NT2/D1 (cell line): Measurements from ENCODE around the gene RABEP2.
"Not testable (repeated sequence)": the region's sequence is repeated elsewhere in the genome, so short reads cannot be mapped to it uniquely, and the experiment has no call there.

ENCODE experiments used
- DNase-seq: peaks from one replicate; pipeline ENCODE4 v3.0.0-alpha.2; 2011; ENCODE audit warnings: low read depth, low spot score
- H3K27me3 ChIP-seq: 2 replicates; pipeline ENCODE4 v1.6.0; 2011; ENCODE audit warnings: mild to moderate bottlenecking; ENCODE audit not compliant: insufficient read length, insufficient read depth
- H3K36me3 ChIP-seq: 2 replicates; pipeline ENCODE4 v1.6.1; 2011; ENCODE audit warnings: mild to moderate bottlenecking, low read length, mixed read lengths; ENCODE audit not compliant: insufficient read depth, insufficient read length
- H3K4me1 ChIP-seq: 2 replicates; pipeline ENCODE4 v1.5.1; 2011; ENCODE audit not compliant: insufficient read depth, insufficient read length
- H3K4me3 ChIP-seq: 2 replicates; pipeline ENCODE4 v1.5.1; 2011; ENCODE audit warnings: low read depth; ENCODE audit not compliant: insufficient read length
- H3K9ac ChIP-seq: 2 replicates; pipeline ENCODE4 v1.6.0; 2011; ENCODE audit warnings: low read depth; ENCODE audit not compliant: insufficient read length
- H3K9me3 ChIP-seq: 2 replicates; pipeline ENCODE4 v1.5.1; 2011; ENCODE audit warnings: mild to moderate bottlenecking, low read length; ENCODE audit not compliant: insufficient read depth
- SUZ12 ChIP-seq: IDR thresholded peaks from 2 replicates; pipeline ENCODE4 v1.6.1; 2011; ENCODE audit not compliant: insufficient read length, insufficient read depth; ENCODE audit errors: extremely low read depth
- YY1 ChIP-seq: IDR thresholded peaks from 2 replicates; pipeline ENCODE4 v1.6.1; 2011; ENCODE audit not compliant: insufficient read length, insufficient read depth
- ZNF274 ChIP-seq: IDR thresholded peaks from 2 replicates; pipeline ENCODE4 v1.6.1; 2011; ENCODE audit warnings: mild to moderate bottlenecking, low read depth, low read length

RABEP2 gene

GRCh38 chr16:28876019-28876659, 48.9 kb downstream of the RABEP2 start:
- DNase-seq: no peak
- peak overlapping the region; percentile 66 for H3K9ac ChIP-seq
- peaks cover 7% of the 10 kb centered on the region for H3K27me3 ChIP-seq
- no peaks in the 10 kb centered on the region for H3K9me3 ChIP-seq
- no peak for TF ChIP-seq ZNF274
- no peak for TF ChIP-seq SUZ12
- TF ChIP-seq YY1: no peak
- no peak overlapping the region for H3K4me3 ChIP-seq
- H3K36me3 ChIP-seq: peaks cover 49% of the 10 kb centered on the region
- peaks cover 43% of the 10 kb centered on the region for H3K4me1 ChIP-seq

GRCh38 chr16:28875134-28876018, 49.7 kb downstream of the RABEP2 start:
- Histone ChIP-seq H3K9ac (peak overlapping the region; percentile 66), H3K27me3 (no peaks in the 10 kb centered on the region), H3K4me1 (peaks cover 36% of the 10 kb centered on the region), H3K4me3 (no peak overlapping the region), H3K9me3 (no peaks in the 10 kb centered on the region), H3K36me3 (peaks cover 56% of the 10 kb centered on the region)
- no peak for TF ChIP-seq ZNF274
- TF ChIP-seq YY1: no peak
- TF ChIP-seq SUZ12: no peak
- DNase-seq: no peak

GRCh38 chr16:28874406-28874805, 50.6 kb downstream of the RABEP2 start:
- H3K9ac ChIP-seq: no peak overlapping the region
- no peaks in the 10 kb centered on the region for H3K27me3 ChIP-seq
- H3K9me3 ChIP-seq: no peaks in the 10 kb centered on the region
- H3K4me1 ChIP-seq: peaks cover 33% of the 10 kb centered on the region
- TF ChIP-seq ZNF274: no peak
- no peak for TF ChIP-seq SUZ12
- no peak for TF ChIP-seq YY1
- peaks cover 65% of the 10 kb centered on the region for H3K36me3 ChIP-seq
- H3K4me3 ChIP-seq: no peak overlapping the region
- DNase-seq: no peak

- H3K9ac ChIP-seq: no peak overlapping the region
- peaks cover 33% of the 10 kb centered on the region for H3K4me1 ChIP-seq
- H3K4me3 ChIP-seq: no peak overlapping the region
- no peaks in the 10 kb centered on the region for H3K9me3 ChIP-seq
- DNase-seq: no peak
- peaks cover 73% of the 10 kb centered on the region for H3K36me3 ChIP-seq
- H3K27me3 ChIP-seq: no peaks in the 10 kb centered on the region
- TF ChIP-seq ZNF274: no peak
- TF ChIP-seq SUZ12: no peak
- TF ChIP-seq YY1: no peak
Observed at GRCh38 chr16:28873543-28874201, 51.4 kb downstream of the RABEP2 start.

GRCh38 chr16:28872952-28873351, 52.1 kb downstream of the RABEP2 start:
- H3K4me1 ChIP-seq: peaks cover 33% of the 10 kb centered on the region
- H3K36me3 ChIP-seq: peaks cover 73% of the 10 kb centered on the region
- H3K27me3 ChIP-seq: no peaks in the 10 kb centered on the region
- H3K9me3 ChIP-seq: no peaks in the 10 kb centered on the region
- no peak overlapping the region for H3K4me3 ChIP-seq
- H3K9ac ChIP-seq: peak overlapping the region; percentile 18
- no peak for DNase-seq
- TF ChIP-seq YY1: no peak
- no peak for TF ChIP-seq ZNF274

GRCh38 chr16:28869201-28869600, 55.8 kb downstream of the RABEP2 start:
- TF ChIP-seq YY1 (no peak), ZNF274 (no peak), SUZ12 (no peak)
- Histone ChIP-seq H3K27me3 (no peaks in the 10 kb centered on the region), H3K9ac (no peak overlapping the region), H3K4me1 (peaks cover 7% of the 10 kb centered on the region), H3K4me3 (no peak overlapping the region), H3K36me3 (peaks cover 78% of the 10 kb centered on the region), H3K9me3 (no peaks in the 10 kb centered on the region)
- DNase-seq: no peak

GRCh38 chr16:28867646-28868045, 57.4 kb downstream of the RABEP2 start:
- not testable (repeated sequence) for H3K4me3 ChIP-seq, H3K4me1 ChIP-seq, H3K27me3 ChIP-seq, DNase-seq, H3K9me3 ChIP-seq, H3K9ac ChIP-seq
- peaks cover 63% of the 10 kb centered on the region for H3K36me3 ChIP-seq
